ENCODE measurements around the gene KLF2.

DNA sequence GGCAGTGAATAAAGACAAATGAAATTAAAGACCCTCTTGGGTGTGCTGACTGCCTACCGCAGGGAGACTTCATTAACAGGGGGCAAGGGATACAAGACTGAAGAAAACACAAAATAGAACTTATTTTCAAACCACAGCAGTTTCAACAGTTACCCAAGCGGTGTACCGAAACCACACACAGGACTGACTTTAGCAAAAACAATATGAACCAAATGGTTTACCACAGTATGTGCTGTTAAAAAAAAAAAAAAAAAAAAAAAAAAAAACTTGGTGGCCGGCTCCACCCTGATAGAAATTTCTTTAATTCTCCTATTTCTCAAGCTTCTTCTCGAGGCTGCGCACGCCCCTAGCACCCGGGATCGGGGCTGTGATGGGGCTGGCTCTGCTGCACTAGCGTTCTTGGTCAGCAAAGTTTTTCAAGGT is 42.6 kb downstream of the KLF2 start:
- TF ChIP-seq ZNF274 (IDR thresholded peaks at IDR 0.05; ENCODE audit: low read depth, low read length), result no peak
- no peak for TF ChIP-seq SUZ12 (IDR thresholded peaks at IDR 0.05; ENCODE audit: extremely low read depth, insufficient read depth, insufficient read length)
- TF ChIP-seq YY1 (IDR thresholded peaks at IDR 0.05; ENCODE audit: insufficient read depth, insufficient read length), result no peak

Measured in NT2/D1 (cell line).